Ramos (cell line): Measurements from ENCODE around the gene GTF2F2.

ENCODE experiments used
- in situ Hi-C: fragments of 300-500 bp; cut with MboI; formaldehyde crosslinking; loops from one replicate; pipeline ENCODE4 v1.14.3; 2022; ENCODE audit warnings: low sequenced_read_pairs; ENCODE audit not compliant: unreplicated experiment

Gene GTF2F2

GRCh38 chr13:45208132-45208531 is 87.8 kb downstream of the GTF2F2 start:
- in situ Hi-C loops, result no loop called here

GRCh38 chr13:45209229-45209628 is 88.9 kb downstream of the GTF2F2 start:
- in situ Hi-C loops, result no loop called here

- in situ Hi-C loops, result no loop called here
Measured at GRCh38 chr13:45215392-45216077, 95.2 kb downstream of the GTF2F2 start.

- in situ Hi-C loops, result no loop called here
Measured at GRCh38 chr13:45216193-45216592, 95.9 kb downstream of the GTF2F2 start.

- in situ Hi-C loops, result no loop called here
Measured at GRCh38 chr13:45218689-45219088, 98.4 kb downstream of the GTF2F2 start.

- in situ Hi-C loops, result no loop called here
Measured at GRCh38 chr13:45219123-45219891, 99.0 kb downstream of the GTF2F2 start.

- in situ Hi-C loops, result no loop called here
Measured at GRCh38 chr13:45219938-45220375, 99.6 kb downstream of the GTF2F2 start.

- in situ Hi-C loops, result no loop called here
Measured at GRCh38 chr13:45220403-45220802, 100.1 kb downstream of the GTF2F2 start.

GRCh38 chr13:45222516-45222915 is 102.2 kb downstream of the GTF2F2 start:
- in situ Hi-C loops, result no loop called here

GRCh38 chr13:45222919-45223318 is 102.6 kb downstream of the GTF2F2 start:
- in situ Hi-C loops, result no loop called here

GRCh38 chr13:45224176-45224575 is 103.9 kb downstream of the GTF2F2 start:
- in situ Hi-C loops, result no loop called here

GRCh38 chr13:45225370-45225769 is 105.1 kb downstream of the GTF2F2 start:
- in situ Hi-C loops, result no loop called here

GRCh38 chr13:45226024-45226423 is 105.7 kb downstream of the GTF2F2 start:
- in situ Hi-C loops, result no loop called here

- in situ Hi-C loops, result no loop called here
Measured at GRCh38 chr13:45228002-45228401, 107.7 kb downstream of the GTF2F2 start.

GRCh38 chr13:45229172-45229571 is 108.9 kb downstream of the GTF2F2 start:
- in situ Hi-C loops, result no loop called here

- in situ Hi-C loops, result no loop called here
Measured at GRCh38 chr13:45231305-45231704, 111.0 kb downstream of the GTF2F2 start.

GRCh38 chr13:45231722-45232121 is 111.4 kb downstream of the GTF2F2 start:
- in situ Hi-C loops, result no loop called here

GRCh38 chr13:45232591-45232990 is 112.3 kb downstream of the GTF2F2 start:
- in situ Hi-C loops, result no loop called here

GRCh38 chr13:45238945-45239795 is 118.9 kb downstream of the GTF2F2 start:
- in situ Hi-C loops, result no loop called here

- in situ Hi-C loops, result no loop called here
Measured at GRCh38 chr13:45240143-45240542, 119.8 kb downstream of the GTF2F2 start.

GRCh38 chr13:45242070-45242469 is 121.8 kb downstream of the GTF2F2 start:
- in situ Hi-C loops, result no loop called here
